Measurements from ENCODE around the gene TECRL.

TECRL gene, protein sequence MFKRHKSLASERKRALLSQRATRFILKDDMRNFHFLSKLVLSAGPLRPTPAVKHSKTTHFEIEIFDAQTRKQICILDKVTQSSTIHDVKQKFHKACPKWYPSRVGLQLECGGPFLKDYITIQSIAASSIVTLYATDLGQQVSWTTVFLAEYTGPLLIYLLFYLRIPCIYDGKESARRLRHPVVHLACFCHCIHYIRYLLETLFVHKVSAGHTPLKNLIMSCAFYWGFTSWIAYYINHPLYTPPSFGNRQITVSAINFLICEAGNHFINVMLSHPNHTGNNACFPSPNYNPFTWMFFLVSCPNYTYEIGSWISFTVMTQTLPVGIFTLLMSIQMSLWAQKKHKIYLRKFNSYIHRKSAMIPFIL

DNA sequence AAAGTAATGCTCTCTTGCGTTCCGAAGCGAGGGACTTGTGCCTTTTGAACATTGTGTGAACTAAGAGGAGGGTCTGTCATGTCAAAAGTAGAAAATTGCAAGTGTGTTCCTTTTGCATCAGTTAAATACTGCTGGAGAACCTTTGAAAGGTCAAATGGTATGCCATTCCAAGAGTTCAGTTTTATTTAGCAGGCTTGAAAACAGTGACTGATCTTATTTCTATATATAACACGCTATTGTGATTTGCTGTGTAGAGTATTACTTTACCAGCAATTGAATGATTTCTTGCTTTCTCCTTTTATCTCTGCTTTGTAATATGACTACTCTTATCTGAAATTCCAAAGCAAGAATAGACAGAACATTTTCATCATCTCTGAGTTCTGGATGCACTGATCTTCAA, at the start of gene TECRL:
TSS of gene TECRL (minus strand) at position 151 of the 400 bp plus-strand sequence. CDS start at position 52, 99 bp downstream.
- DNase-seq (ENCODE audit: low spot score): no peak

DNA sequence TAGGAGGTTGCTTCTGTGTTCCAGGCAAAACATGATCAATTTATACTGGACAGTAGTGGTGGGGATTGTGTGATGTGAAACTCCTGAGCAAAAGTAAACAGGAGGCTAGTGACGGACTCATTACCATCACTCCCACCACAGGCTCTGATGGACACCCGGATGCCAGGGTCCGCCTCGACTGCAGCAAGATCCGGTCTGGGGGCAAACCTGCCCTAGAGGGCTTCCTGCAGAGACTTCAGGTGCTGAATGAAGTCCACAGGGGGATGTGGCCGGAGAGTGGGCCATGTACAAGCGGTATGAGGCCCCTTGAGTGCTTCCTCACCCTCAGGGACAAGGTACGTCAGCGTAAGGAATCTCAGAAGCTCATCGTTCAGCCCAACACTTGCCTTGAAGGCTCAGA, 23.4 kb upstream of the TECRL start:
- no peak for DNase-seq (ENCODE audit: low spot score)

DNA sequence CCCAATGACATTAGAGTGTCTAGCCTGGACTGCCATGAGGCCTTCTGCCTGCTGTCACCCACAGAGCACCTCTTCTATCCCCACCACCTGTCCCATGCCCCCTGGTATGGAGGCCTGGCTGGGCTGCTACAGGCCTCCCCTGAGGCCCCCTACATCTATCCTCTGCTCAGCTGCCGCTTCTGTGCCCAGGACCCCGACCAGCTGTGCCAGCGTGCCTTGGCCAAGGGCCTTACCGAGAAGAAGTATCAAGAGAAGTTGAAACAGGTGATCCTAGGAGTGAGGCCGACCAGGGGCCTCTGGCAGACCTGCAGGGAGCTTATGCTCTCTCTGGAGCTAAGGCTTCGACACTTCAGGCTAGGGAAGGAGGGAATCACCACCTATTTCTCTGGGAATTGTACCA, 21.7 kb upstream of the TECRL start:
- DNase-seq (ENCODE audit: low spot score): no peak

DNA sequence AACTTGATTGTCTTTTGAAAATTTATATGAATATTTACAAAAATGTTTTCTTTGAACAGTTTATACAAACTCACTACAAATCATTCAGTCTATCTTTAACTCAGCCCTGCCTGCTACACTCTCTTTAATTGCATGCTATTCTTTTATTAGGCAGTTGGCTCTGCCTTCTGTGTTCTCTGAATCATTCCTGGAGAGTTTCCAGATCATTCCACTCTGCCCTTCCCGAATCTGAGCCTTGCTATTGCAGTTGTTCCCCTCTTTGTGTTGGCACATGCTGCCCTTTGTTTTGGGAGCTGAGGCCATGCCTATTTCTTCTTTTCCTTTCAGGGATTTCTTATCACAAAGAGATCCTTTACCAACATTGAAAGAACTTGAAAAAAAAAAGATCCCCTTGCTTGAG, 8.7 kb upstream of the TECRL start:
- no peak for DNase-seq (ENCODE audit: low spot score)

DNA sequence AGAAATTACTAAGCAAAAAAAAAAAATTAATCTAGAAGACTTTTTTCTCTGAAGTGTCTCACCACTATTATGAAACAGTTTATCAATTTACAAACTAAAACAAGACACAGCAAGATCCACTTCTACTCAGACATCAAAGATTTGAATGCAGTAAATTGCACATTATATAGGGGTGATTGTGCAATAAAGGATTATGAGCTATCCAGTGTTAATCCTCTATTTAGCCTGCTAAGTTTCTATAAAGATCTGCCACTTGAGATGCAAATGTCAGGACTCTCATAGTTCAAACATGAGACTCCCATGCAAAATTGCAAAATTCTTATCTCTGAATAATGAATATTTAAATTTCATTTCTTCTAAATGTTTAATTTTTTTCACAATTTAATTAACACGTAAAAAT, 2.2 kb downstream of the TECRL start:
- no peak for DNase-seq (ENCODE audit: low spot score)

DNA sequence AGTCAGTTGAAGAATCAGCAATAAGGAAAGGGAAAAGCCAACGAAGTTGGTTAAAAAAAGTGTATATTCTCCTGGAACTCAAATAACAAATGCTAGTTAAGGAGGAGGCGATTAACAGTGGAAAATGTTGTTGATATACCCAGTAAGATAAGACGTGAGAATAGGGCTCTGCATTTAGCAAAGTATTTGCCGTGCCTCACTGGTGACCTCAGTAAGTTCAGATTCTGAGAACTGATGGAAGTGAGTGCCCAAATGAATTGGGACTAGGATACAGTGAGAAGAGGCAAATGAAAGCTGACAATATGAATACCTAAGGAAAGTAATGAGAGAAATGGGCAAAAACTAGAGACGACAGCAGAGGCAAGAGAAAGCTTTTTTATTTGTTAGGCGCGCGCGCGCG, 3.5 kb downstream of the TECRL start:
- DNase-seq (ENCODE audit: low spot score): no peak

DNA sequence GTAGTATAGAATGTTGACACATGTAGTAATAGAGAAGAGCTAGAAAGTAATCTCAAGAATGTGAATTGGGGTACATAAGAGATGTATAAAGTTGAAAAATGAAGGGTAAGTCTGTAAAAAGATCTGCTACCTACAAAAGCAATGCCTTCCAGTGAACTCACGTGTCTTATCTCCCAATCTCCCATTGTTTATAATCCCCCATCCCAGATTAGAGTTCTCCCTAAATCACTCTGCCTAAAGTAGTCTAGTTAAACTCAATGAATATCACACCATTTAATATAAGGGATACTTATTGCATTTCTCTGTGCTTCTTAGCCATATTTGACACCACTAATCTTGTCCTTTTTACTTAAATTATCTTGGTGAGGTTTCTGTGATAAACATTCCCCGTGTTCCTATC, 6.6 kb downstream of the TECRL start:
- no peak for DNase-seq (ENCODE audit: low spot score)

DNA sequence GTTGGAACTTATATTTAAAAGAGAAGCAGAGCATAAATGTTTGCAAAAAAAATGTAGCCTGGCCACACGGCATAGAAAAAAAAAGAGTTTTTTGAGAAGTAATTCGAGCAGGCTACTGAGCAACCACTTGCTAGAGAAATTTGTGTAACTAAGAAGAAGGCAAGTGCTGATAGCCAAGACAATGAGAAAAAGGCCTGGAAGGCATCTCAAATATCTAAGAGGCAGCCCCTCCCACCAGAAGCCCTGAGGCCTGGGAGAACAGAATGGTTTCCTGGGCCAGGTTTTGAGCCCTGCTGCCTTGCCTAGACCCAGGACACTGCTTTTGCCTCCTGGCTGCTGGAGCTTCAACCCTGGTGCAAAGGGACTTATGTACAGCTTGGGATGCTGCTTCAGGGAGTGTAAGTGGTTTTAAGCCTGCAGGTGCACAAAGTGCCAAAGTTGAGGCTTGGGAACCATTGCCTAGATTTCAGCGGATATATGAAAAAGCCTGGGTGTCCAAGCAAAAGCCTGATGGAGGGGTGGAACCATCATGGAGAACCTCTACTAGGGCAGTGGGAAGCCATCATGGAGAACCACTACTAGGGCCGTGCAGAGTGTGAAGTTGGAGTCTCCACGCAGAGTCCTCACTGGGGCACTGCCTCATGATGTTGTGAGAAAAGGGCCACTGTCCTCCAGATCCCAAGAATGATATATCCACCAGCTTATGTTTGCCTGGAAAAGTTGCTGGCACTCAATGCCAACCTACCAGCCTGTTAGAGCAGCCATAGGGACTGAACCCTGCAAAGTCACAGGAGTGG, 9.7 kb downstream of the TECRL start:
- DNase-seq (ENCODE audit: low spot score): no peak

DNA sequence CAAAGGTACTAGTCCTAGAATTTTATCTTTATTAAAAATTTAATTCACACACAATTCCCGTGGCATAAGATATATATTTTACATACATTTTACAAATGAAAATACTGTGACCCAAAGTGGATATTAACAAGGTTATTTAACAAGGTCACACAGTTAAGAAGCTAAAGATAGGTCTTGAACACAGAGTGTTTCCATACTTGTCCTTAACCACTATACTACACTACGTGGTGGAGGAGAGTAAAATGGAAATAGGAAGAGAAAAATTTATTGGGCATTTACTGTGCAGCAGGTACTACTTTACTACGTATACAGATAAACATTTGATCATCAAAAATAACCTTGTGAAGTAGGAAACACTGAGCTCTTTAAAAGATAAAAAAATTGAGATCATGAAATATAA, 14.8 kb downstream of the TECRL start:
- DNase-seq (ENCODE audit: low spot score): no peak

DNA sequence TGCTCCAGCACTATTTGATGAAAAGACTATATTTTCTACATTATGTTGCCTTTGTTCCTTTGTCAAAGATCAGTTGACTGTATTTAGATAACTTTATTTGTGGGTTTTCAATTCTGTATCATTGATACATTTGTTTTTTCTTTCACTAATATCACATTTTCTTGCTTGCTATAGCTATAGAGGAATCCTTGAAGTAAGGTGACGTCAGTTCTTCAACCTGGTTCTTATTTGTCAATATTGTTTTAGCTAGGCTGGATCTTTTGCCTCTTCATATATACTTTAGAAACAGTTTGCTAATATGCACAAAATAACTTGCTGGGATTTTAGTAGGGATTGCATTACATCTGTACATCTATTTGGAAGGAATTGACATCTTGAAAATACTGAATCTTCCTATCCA, 21.0 kb downstream of the TECRL start:
- no peak for DNase-seq (ENCODE audit: low spot score)

DNA sequence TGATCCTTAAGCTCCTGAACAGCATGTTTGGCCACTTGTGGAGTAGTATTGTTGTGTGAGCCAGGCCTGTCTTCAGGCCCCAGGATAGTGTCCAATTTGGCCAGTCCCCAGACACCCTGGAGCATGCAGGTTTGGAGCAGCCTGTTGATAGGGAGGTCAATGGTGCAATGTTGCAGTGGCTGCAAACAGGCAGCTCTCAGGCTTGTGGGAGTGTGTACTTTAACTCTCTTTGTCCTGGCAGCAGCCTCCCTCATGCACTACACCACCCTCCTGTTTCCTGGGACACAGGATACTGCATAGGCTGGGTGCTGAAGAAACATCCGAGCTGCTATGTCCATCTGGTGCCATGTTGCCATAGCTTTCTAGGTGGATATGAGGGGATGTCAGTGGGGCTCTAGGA, 24.0 kb downstream of the TECRL start:
- DNase-seq (ENCODE audit: low spot score): no peak

DNA sequence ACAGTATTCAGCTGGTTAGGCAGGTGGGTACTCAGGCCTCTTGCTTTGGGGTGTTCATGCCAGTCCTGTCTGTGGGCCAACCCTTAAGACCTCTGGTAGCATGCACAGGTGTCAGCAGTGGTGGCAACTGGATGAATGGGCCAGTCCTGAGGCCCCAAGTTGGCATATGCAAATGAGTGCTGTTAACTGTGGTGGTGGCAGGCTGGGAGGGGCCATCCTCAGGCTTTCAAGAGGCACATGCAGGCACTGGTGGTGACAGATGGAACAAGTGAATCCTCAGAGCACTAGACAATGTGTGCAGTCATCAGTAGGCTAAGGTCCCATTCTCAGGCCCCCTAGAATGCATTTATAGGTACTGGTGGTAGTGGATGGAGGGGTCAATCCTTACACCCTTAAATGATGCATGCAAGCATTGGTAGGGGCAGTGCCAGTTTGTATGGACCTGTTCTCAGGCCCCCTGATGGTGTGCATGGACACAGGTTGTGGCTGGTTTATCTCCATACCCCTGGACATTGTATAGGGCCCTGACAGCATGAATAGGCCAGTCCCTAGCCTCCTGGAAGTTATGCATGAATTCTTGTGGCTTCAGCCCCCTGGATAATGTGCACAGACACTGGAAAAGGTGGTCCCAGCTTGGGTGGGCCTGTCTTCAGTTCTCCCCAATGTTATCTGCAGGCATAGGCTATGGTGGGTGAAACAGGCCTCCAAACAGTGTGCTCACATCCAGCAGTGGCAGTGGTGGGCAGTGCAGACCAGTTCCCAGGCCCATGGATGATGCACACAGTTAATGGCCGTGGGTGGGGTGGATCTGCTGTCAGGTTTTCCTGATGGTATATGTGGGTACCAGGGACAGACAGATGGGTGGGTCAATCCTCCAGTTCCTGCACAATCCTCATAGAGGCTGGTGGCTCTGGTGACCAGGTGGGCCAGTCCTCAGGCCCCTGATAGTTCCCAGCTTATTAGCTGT, 24.7 kb downstream of the TECRL start:
- no peak for DNase-seq (ENCODE audit: low spot score)

DNA sequence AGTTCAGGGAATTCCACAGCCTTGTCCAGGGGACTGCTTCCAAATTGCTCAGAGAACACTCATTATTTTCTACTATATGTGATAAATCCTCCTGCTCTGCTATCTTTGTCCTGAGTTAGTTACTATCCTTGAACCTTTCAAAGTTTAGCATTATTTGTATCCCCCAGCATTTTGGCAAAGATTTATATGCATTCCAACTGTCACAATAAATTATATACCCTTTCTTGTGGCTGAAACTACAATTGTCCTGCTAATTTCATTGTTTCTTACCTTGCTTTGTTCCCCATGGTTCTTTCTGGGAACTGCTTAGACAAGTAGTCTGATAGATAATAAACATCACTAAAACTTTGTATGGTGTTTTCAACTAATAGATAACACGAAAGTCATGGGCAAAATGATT, 40.5 kb downstream of the TECRL start:
- DNase-seq (ENCODE audit: low spot score): no peak

DNA sequence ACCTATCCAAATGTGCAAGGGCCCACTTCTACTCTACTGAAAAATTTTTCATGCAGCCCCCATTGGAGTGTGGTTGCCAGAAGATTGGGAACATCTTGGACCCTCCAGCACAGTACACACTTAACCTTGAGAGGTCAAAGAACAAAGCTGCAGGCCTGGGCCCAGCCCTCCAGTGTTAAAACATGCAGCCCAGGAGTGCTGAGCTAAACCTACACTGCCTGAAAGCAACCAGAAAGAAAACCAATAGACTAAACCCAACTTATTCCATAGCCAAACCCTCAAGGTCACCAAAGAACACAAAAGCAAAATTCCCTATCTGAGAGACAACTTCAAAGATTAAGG, 47.9 kb downstream of the TECRL start:
- DNase-seq (ENCODE audit: low spot score): no peak

DNA sequence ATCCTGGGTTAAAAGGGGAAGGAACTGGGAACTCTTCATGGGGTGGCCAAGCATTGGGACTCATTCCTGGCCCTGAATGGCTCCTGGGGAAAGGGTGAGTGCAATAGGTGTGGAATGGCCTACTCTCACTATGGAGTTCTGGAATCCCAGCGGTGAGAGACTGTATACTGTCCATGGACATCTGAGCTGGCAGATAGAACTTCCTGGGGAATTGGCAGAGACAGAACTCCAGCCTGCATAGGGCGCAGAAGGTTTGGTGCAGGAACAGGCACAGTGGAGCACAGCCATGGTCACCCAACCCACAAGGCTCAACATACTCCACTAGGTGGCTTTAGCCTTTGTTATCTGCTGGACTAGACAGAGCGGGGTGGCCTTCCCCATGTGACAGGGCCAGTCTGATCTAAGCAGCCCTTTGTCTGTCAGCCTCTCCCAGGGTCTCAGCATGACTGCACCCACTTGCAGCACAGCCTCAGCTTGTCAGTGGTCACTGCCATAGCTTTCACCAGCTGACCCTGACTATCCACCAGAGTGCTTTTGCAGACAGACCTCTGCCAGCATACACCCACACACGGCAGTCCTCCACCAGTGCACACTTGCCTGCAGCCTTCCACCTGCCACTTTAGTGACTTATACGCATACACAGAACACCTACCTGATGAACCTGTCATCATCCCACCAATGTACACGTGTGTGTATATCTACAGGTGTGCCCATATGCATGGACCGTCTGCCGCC, 48.4 kb downstream of the TECRL start:
- DNase-seq (ENCODE audit: low spot score): no peak

DNA sequence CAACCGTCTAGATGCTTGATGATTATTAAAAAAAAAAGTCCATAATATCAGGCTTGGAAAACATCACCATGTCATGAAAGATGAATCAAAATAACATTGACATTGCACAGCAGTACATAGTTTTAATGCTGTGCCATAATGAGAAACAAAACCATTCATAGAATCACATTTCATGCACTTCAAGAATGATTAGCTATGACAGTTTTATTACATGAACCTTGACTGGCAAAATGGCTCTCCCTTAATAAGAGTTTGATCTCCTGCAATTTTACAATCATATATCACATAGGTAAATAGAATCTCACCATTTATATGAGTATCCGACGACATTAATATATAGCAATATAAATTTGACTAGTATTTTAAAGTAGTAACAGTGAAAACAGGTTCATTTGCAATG, 49.8 kb downstream of the TECRL start:
- no peak for DNase-seq (ENCODE audit: low spot score)

DNA sequence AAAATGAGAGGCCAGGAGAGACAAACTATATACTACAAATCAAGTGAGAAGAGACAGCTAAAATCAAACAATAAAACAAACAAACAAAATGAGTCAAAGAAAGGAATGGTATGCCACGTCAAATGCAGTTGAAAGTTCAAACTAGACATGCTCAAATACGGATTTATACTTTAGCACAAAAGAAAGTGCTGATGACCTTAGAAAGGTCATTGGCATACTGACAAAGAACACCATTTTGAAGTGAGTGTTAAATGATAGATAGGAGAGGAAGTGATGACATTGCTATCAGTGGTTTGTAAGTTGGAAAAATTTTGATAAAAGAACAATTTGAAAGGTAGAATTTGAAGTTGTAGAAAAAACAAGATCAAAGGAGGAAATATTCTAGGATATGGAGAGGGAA, 55.3 kb downstream of the TECRL start:
- DNase-seq (ENCODE audit: low spot score): no peak

DNA sequence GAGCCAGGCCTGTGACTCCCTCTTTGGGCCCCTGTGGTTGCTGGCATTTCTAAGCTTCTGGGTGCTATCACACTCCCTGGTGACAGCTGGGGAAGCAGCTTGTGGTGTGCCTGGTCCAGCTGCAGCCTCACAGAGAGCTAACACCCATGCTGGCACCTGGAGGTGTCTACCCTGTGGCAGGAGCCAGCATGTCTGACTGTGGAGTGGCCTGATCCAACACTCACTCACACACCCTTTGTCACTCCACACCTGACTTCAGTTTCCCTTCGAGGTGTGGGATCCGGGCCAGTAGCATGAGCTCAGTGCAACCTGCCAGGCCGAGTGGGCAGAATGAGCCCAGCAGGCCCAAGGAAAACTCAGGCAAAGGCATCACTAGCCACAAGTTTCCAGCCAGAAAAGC, 67.5 kb downstream of the TECRL start:
- no peak for DNase-seq (ENCODE audit: low spot score)

DNA sequence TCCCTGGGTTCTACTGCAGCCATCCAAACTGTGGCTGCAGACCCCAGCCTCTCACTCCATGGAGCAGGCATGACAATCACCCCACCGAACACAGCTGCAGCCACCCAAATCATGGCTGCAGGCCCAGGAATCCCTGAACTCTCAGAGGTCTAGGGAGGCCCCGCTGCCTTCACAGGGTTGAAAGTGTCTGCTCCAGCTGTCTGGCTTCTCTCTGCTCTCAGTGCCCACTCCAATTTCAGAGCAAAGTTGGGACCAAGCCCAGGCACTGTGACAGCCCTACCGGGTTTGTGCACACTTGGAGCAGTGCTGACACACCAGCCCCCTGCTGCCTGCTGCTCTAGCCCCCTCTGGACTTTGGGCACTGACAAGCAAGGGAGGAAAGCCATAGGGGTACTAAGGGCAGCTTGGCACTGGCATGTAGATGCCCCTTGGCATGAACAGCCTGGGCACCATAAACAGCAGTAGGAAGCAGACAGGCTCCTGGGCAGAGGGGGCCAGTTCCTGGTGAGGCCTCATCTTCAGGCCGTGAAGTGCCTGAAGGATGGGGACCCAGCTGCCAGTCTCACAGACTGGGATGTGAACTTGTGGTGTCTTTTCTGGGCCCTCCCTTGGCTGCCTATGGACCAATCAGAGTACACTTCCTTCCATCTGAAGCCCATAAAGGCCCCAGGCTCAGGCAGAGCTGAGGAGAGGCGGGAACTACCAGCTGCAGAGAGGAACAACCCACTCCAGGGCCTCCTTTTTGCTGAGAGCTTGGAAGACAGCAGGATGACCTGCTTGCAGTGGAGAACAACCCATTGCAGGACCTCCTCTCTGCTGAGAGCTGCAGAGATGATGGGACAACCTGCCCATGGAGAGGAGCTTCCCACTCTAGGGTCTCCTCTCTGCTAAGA, 68.8 kb downstream of the TECRL start:
- DNase-seq (ENCODE audit: low spot score): no peak

DNA sequence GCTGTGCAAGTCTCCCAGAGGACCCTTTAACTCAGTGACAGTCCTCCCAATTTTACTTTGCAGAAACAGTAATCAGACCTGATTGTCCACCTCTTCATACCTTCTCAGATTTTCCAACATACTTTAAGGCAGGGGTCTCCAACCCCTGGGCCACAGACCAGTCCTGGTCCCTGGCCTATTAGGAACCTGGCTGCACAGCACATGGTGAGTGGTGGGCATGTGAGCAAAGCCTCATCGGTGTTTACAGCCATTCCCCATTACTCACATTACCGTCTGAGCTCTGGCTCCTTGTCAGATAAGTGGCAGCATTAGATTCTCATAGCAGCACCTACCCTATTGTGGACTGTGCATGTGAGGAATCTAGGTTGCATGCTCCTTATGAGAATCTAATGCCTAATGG, 74.3 kb downstream of the TECRL start:
- DNase-seq (ENCODE audit: low spot score): no peak

DNA sequence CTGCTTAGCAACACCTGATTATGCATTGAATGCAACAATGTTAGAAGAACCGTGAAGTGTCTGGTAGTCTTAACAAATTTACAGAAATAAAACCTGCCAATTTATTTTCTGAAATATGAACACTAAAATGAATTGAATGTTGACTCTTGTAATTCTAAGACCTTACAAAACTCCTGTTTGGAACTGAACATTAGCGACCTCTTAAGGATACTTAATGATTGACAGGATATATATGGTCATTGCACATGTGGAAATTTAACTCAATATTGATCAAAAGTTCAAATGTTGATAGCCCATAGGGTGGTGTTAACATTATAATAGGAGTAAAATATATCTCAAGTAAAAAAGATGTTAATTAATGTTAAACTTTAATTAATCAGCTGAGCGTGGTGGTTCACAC, 79.1 kb downstream of the TECRL start:
- no peak for DNase-seq (ENCODE audit: low spot score)
